Measurements from ENCODE around the gene RBBP8NL.

RBBP8NL gene

DNA sequence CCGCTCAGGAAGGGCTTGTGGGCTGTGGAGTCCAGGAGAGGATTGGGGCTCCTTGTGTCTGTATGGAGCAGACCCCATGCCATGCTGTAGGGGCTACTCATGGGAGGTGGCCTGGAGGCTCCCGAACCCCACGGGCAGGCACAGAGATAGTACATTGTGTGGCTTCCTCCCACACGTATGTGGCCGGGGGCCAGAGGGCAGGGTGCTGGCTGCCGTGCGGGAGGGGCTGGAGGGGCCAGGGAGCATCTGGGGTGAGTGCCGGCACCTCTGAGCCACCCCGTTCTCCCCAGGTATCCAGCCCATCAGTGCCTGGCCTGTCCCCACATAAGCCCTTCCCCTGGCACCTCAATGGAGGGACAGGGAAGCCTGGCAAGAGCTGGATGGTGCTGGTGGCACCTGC, 7.6 kb downstream of the RBBP8NL start:
- FAIRE-seq: no peak

DNA sequence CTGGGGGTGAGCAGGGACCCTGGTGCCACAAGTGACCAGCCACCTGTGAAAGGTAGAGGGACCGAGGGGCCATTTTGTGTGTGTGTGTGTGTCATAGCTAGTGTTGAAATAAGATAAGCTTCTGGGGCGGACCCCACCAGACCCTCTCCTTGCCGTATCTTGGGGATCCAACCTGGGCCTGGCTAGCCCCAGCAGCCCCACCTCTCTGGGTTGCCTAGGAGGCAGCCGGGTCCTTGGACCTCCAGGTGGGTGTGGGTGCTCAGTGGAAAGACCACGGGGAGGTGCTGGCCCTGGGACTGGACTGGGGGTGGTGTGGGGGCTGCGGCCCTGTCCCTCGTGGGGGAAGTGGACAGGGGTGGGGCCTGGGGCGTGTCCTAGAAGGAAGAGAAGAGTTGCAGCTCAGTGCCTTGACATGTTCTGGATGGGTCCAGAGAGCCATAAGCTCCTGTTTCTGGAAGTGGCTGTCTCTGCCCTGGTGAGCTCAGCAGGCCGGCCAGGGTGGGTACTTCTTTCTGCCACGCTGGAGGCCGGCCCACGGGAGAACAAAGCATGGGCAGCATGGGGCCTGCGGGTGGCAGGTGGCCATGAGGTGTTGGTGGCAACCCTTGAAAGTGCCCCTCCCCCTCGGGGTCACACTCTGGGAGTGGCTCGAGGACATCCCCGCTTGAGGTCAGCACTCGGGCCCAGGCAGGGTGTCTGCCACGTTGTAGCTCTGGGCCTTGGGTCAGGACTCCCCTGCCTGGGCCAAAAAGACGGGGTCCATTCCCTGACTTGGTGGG, 8.4 kb downstream of the RBBP8NL start:
- no peak for FAIRE-seq

GRCh38 chr20:62417981-62418708, 9.2 kb downstream of the RBBP8NL start:
- FAIRE-seq: no peak

- FAIRE-seq: no peak
Observed at GRCh38 chr20:62416651-62417637, 10.4 kb downstream of the RBBP8NL start.

DNA sequence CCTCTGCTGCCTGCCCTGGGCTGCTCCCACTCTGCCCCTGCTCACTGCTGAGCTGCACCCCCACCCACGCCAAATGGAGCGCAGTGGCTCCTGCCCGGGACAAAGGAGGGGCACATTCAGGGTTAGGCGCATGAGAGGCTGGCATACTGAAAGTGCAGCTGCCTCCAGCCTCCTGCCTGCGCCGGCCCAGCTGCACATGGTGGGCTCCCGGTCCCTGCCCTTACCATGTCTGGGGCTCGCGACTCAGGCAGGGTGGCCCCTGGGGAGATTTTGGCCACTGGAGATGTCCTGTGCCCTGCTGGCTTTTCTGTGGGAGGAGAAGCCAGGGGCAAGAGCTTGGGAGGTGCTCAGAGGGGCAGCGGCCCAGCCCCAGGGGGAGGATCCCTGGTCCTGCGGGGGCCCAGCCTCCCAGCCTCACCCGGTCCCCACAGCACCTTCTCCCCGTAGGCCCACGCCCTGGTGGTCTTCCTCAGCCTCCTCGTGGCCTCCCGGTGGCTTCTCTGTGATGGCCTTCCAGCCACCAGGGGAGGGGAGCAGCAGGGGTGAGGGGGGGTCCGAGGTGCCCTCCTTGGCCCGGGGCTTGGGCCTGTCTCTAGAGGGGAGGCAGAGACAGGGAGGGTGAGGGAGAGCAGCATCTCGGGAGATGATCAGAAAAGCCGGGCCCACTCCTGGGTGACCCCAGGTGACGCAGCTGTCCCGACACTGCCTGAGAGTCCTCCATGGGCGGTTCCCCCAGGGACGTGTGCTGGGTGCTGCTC, 11.8 kb downstream of the RBBP8NL start:
- FAIRE-seq: no peak

GRCh38 chr20:62413896-62414481, 13.3 kb downstream of the RBBP8NL start:
- FAIRE-seq: no peak

- FAIRE-seq: no peak
Observed at GRCh38 chr20:62413025-62413570, 14.2 kb downstream of the RBBP8NL start.

DNA sequence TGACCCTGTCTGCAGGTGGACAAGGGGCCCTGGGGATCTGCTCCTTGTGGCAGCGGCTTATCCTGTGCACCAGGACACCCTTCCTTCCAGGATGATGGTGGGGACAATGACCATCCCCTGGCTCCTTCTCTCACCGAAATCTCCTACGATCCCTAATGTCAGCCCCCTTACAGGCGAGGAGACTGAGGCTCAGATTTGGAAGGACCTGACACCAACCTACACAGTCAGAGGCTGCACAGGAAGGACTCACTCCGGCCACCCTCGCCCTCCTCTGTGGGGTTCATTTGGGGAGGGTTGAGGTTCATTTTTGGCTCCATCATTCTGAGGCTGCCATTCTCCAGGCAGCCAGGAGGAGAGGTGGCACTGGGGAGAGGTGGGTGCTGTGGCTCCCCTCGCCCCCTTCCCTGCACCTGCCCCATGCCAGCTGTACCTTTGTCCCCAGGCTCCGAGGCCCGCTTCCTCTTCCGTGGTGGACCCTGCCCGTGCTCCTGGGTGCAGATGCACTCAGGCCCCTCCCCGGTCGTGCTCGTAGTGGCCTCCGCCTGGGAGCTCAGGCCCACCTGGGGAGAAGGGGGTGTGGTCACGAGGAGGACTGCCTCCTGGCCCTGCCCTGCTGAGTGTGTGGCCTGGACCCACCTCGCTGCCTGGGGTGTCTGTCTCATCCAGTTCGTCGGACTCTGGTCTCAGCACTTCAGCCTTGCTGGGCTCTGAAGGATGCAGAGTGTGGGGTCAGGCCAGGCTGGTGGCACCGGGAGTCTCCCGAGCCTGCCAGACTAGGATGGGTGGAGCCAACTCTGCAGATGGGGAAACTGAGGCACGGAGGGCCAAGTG, 14.9 kb downstream of the RBBP8NL start:
- no peak for FAIRE-seq

GRCh38 chr20:62411479-62412193, 15.7 kb downstream of the RBBP8NL start:
- FAIRE-seq: no peak

DNA sequence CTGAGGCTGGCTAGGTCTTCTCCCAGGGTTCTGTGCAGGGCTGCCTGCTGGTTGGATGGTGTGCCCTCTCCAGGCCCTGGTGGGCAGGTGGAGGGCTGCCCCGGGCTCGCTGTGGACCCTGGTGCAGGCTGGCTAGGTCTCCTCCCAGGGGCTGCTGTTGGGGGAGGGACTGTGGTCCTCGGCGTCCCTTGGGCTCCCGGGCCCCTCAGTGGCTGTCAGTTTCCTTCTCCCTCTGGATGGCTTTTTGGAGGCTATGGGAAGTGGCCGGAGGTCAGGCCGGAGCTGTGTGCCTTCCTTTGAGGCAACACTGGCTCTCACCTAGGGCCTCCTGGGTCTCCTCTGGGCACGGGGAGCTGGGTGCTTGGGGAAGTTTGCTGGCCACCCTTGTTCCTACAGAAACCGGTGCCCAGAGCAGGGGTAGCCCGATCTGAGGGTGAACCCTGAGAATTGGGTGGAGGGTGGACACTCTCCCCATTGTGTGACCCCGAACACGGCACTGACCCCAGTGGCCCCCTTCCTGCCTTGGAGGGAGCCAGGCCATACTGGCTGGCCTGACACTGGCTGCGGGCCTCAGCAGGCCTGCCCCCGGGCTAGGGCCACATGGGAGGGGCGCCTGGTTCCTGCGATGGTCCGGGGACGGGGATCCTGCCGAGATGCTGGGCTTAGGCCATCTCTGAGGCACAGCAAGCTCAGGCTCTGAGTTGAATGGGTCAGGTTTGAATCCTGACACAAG, 16.4 kb downstream of the RBBP8NL start:
- FAIRE-seq: no peak

GRCh38 chr20:62409931-62410745, 17.2 kb downstream of the RBBP8NL start:
- no peak for FAIRE-seq

GRCh38 chr20:62409086-62409853, 18.1 kb downstream of the RBBP8NL start:
- no peak for FAIRE-seq

DNA sequence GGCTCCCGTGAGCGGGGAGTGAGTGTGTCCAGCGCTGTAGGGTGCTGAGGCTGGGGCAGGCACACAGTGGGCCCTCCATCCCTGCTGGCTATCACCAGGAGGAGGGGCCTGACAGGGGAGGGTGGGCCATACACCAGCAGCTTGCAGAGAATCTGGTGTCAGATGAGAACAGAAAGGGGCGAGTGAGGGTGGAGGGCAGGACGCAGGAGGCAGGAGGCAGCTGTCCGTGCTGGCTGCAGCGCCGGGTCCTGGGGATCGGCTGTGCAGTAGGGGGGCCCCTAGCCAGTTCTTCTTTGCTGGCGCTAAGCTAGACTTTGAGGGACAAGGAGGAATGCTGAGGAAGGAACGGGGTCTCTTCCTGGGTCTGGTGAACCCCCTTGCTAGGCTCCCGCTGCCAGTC, 18.7 kb downstream of the RBBP8NL start:
- no peak for FAIRE-seq

- FAIRE-seq: no peak
Observed at GRCh38 chr20:62408055-62408454, 19.3 kb downstream of the RBBP8NL start.

- no peak for FAIRE-seq
Observed at GRCh38 chr20:62407221-62407992, 19.9 kb downstream of the RBBP8NL start, which contains the start of gene CABLES2. Gene CABLES2 (minus strand): TSS chr20:62407285. CDS start chr20:62407276, 9 bp downstream.

DNA sequence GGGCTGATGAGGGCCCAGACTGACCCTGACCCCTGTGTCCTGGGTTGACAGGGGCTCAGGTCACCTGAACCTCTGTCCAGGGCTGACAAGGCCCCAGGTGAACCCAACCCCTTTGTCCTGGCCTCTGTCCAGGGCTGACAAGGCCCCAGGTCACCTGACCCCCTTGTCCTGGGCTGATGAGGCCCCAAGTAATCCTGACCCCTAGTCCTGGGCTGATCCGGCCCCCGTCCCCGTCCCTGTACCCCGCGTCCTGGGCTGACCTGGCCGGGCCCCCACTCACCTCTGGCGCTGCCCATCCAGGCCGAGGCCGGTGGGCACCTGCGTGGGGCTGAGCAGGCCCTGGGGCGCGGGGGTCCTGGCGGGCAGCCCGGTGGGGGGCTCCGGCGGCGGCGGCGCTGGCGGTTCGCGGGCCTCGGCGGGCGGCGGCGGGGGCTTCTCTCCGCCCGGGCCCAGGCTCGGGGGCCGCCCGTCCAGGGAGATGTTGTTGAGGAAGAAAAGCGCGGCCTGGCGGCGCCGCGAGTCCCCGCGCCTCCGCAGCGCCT, 20.6 kb downstream of the RBBP8NL start:
- no peak for FAIRE-seq
